ENCODE results near the gene NTRK3.

Gene NTRK3

DNA sequence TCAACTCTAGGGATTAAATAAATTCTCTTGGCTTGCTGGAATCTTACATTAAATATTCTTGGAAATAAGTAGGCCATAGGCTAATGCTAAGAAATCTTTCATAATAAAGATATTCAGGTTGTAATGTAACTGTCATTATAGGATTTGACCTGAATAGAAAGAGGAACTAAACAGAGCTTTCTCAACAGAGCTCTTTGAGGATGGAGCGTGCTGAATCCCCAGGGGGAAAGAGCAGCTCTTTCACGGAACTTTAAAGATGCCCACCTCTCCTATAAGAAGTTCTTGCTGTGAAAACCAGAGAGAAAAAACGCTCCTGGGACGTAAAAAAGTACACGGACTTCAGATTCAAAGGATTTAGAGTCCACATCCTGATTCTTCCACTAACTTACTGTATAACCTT is 77.9 kb downstream of the NTRK3 start:
- H3K4me3 ChIP-seq (ENCODE audit: low read depth, low read length): no peak overlapping the region
- no peak for TF ChIP-seq CTCF (IDR thresholded peaks at IDR 0.05; ENCODE audit: borderline replicate concordance, insufficient read depth, low read depth, low read length)

DNA sequence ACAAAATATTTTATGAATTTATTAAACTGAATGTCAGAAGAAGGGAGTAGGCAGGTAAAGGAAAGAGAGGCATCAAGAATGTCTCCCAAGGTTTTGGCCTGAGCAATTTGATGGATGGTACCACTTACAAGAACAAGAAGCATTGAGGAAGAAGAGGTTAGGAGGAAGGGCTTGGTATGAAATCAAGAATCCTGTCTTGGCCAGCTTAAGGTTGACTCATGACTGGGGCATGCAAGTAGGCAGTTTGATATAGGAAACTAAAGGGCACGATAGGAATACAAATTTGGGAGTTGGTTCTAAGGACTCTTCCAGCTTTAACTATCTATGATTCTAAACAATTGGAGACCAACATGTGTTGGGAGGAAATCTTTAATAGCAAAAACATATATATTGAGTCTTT is 79.1 kb downstream of the NTRK3 start:
- H3K4me3 ChIP-seq (ENCODE audit: low read depth, low read length): no peak overlapping the region
- TF ChIP-seq CTCF (IDR thresholded peaks at IDR 0.05; ENCODE audit: borderline replicate concordance, insufficient read depth, low read depth, low read length): no peak

DNA sequence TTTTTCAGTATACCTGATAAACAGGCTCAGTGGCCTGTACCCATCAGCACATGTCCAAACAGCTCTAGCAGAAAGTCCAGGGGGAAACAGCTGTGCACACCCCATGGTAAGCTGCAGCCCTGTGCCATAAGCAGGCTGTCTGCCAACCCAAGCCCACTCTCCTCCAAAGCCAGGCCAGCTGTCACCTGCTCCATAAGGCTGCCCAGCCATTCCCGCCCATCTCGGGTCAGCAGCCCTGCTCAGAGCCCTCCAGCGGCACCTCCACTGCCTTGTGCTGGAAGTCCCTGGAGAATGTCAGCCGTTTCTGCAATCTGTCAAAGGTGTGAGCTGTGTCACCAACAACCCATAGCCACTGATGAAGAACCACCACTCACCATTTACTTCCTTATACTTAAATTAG is 82.0 kb downstream of the NTRK3 start:
- no peak for TF ChIP-seq CTCF (IDR thresholded peaks at IDR 0.05; ENCODE audit: borderline replicate concordance, insufficient read depth, low read depth, low read length)
- no peak overlapping the region for H3K4me3 ChIP-seq (ENCODE audit: low read depth, low read length)

GRCh38 chr15:88166082-88166993 is 90.2 kb downstream of the NTRK3 start:
- no peak overlapping the region for H3K4me3 ChIP-seq (ENCODE audit: low read depth, low read length)
- TF ChIP-seq CTCF (IDR thresholded peaks at IDR 0.05; ENCODE audit: borderline replicate concordance, insufficient read depth, low read depth, low read length): no peak

DNA sequence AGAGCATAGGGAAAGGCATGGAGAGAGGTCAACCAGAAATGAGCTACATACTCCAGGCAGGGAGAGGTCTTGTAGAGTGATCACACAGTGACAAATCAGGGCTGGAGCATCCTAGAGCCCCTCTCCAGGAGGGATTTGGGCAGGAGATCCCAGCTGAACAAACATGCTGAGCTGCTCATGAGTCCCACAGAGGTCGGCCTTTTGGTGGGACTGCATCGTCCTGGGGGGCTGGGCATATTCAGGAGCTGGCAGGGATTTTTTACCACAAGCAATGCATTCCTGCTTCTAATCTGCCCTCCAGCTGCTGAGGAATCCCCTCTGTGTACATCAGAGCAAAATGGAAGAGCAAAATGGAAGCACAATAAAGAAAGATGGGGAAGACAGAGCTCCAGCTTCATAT is 94.9 kb downstream of the NTRK3 start:
- no peak overlapping the region for H3K4me3 ChIP-seq (ENCODE audit: low read depth, low read length)
- no peak for TF ChIP-seq CTCF (IDR thresholded peaks at IDR 0.05; ENCODE audit: borderline replicate concordance, insufficient read depth, low read depth, low read length)

DNA sequence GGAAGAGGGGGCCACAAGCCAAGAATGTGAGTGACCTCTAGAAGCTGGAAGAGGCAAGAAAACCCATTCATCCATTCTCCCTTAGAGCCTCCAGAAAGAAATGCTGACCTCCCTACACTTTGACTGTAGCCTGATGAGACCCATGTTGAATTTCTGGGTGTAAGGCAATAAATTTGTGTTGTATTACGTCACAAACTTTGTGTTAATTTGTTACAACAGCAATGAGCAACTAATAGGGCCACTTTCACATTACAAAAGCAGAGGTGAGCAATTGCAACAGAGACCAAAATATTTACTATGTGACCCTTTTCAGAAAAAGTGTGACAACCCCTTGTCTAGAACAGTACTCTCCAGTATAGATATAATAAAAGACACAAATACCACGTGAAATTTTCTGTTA is 101.2 kb downstream of the NTRK3 start:
- no peak overlapping the region for H3K4me3 ChIP-seq (ENCODE audit: low read depth, low read length)
- no peak for TF ChIP-seq CTCF (IDR thresholded peaks at IDR 0.05; ENCODE audit: borderline replicate concordance, insufficient read depth, low read depth, low read length)

GRCh38 chr15:88152672-88153071 is 103.9 kb downstream of the NTRK3 start:
- TF ChIP-seq CTCF (IDR thresholded peaks at IDR 0.05; ENCODE audit: borderline replicate concordance, insufficient read depth, low read depth, low read length): no peak
- no peak overlapping the region for H3K4me3 ChIP-seq (ENCODE audit: low read depth, low read length)
